Suprapubic skin (tissue), 4 donors: ENCODE measurements around the gene SYNE2. TPM values are rescaled to one million over a fixed set of nuclear protein-coding genes. Genes with fewer than 3 reads are reported as not detected.
A peak's percentile ranks its signal among the peaks of the same experiment; 100 is the strongest.
"Not testable (repeated sequence)": the region's sequence is repeated elsewhere in the genome, so short reads cannot be mapped to it uniquely, and the experiment has no call there.

Source experiments
- DNase-seq, 2 donors: peaks; one replicate each; pipeline ENCODE4 v3.0.0-alpha.2; 2019; ENCODE audit warnings: low spot score in 2 of 2
- H3K27ac ChIP-seq: fragments of 200-600 bp; sonication (generic); one replicate; pipeline ENCODE4 v1.5.1; 2019
- H3K27me3 ChIP-seq: fragments of 200-600 bp; sonication (generic); one replicate; pipeline ENCODE4 v1.5.1; 2019
- H3K36me3 ChIP-seq: fragments of 200-600 bp; sonication (generic); one replicate; pipeline ENCODE4 v1.5.1; 2019
- H3K4me1 ChIP-seq: fragments of 200-600 bp; sonication (generic); one replicate; pipeline ENCODE4 v1.5.1; 2019
- H3K4me3 ChIP-seq: fragments of 200-600 bp; sonication (generic); one replicate; pipeline ENCODE4 v1.5.1; 2019; ENCODE audit warnings: mild to moderate bottlenecking
- H3K9me3 ChIP-seq: fragments of 200-600 bp; sonication (generic); one replicate; pipeline ENCODE4 v1.5.1; 2019
- EP300 ChIP-seq: sonication (generic); formaldehyde crosslinking; IDR thresholded peaks from one replicate; pipeline ENCODE4 v1.6.1; 2017; ENCODE audit warnings: antibody characterized with exemption
- POLR2A ChIP-seq, 2 donors: fragments of 450-650 bp; IDR thresholded peaks; one replicate each; pipeline ENCODE4 v1.6.1; 2017; ENCODE audit warnings: antibody characterized with exemption in 2 of 2, mild to moderate bottlenecking in 2 of 2, moderate library complexity in 2 of 2
- POLR2AphosphoS5 ChIP-seq, 3 donors: sonication (generic); formaldehyde crosslinking; IDR thresholded peaks; one replicate each; pipeline ENCODE4 v1.6.1; 2017; ENCODE audit warnings: antibody characterized with exemption in 3 of 3
- WGBS: methylation state at CpG from one replicate; pipeline ENCODE4 v1.1.5; 2018; 5-methylcytosine and 5-hydroxymethylcytosine counted together
- total RNA-seq, 4 donors: library from RNA; depleted of rRNA; stranded (reverse); fragments of >200 nt; gene quantifications; one replicate each; pipeline ENCODE4 v1.1.0, GENCODE V29; 2016
- TF ChIP-seq, protein P1 (sequence below), 2 donors: fragments of 200-600 bp in 1 of 2; fragments of 450-650 bp in 1 of 2; sonication (generic) in 1 of 2; IDR thresholded peaks; one replicate each; pipeline ENCODE4 v1.5.1; 2016 to 2019; ENCODE audit warnings: antibody characterized with exemption in 2 of 2, mild to moderate bottlenecking in 1 of 2, moderate library complexity in 1 of 2

The SYNE2 gene
- total RNA-seq, 4 donors from 2014 or later = 234 to 658 (median 244) TPM

DNA sequence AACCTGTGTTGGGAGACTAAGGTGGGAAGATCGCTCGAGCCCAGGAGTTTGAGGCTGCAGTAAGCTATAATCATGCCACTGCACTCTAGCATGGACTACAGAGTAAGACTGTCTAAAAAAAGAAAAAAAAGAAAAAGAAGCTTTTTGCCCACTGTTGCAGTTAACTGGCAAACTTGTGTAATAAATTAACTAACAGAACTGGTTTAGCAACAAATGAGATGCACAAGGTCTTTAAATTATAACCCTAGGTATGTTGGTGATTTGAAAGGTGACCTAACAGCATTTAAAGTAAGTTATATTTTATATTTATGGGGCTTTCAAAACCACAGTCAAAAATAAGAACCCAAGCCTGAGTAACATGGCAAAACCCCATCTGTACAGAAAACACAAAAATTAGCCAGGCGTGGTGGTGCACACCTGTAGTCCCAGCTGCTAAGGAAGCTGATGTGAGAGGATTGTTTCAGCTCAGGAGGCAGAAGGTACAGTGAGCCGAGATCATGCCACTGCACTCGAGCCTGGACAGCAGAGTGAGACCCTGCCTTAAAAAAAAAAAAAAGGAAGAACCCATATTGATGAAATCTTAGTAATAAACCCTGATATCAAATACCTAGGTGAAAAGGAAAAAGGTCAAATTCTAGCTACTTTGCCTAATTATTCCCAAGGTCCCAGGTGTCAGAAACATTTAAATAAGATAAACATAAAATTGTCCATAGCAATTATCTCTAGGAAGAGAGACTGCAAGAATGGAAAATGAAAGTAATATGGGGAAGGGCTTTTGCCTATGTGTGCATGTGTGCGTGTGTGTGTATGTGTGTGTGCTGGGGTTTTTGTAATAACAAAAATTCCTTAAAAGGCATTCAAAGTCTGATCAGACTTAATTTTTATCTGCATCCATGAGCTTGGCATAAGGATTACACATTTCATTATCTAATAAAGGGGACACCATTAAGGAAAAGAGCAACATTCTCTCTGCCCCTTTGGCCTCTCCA is 15.4 kb downstream of the SYNE2 start:
- Histone ChIP-seq H3K4me1 (peaks cover 64% of the 10 kb centered on the region), H3K36me3 (no peaks in the 10 kb centered on the region), H3K27me3 (no peaks in the 10 kb centered on the region), H3K9me3 (no peaks in the 10 kb centered on the region), H3K4me3 (no peak overlapping the region), H3K27ac (peak overlapping the region; percentile 51)
- TF ChIP-seq POLR2AphosphoS5 (IDR thresholded peaks at IDR 0.05) = no peak
- no peak for TF ChIP-seq POLR2A (IDR thresholded peaks at IDR 0.05)
- TF ChIP-seq, protein P1, sequence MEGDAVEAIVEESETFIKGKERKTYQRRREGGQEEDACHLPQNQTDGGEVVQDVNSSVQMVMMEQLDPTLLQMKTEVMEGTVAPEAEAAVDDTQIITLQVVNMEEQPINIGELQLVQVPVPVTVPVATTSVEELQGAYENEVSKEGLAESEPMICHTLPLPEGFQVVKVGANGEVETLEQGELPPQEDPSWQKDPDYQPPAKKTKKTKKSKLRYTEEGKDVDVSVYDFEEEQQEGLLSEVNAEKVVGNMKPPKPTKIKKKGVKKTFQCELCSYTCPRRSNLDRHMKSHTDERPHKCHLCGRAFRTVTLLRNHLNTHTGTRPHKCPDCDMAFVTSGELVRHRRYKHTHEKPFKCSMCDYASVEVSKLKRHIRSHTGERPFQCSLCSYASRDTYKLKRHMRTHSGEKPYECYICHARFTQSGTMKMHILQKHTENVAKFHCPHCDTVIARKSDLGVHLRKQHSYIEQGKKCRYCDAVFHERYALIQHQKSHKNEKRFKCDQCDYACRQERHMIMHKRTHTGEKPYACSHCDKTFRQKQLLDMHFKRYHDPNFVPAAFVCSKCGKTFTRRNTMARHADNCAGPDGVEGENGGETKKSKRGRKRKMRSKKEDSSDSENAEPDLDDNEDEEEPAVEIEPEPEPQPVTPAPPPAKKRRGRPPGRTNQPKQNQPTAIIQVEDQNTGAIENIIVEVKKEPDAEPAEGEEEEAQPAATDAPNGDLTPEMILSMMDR (IDR thresholded peaks at IDR 0.05) = no peak
- no peak for TF ChIP-seq EP300
- DNase-seq = no peak
- 62% methylated on average over 6 of the region's 6 CpGs for WGBS

GRCh38 chr14:63869940-63870752 is 17.3 kb downstream of the SYNE2 start:
- not testable (repeated sequence) for DNase-seq, H3K36me3 ChIP-seq, H3K9me3 ChIP-seq, H3K27me3 ChIP-seq, H3K4me3 ChIP-seq
- peaks cover 69% of the 10 kb centered on the region for H3K4me1 ChIP-seq
- WGBS = 73% methylated on average over 1 of the region's 2 CpGs
- peak overlapping the region; percentile 48 for H3K27ac ChIP-seq

DNA sequence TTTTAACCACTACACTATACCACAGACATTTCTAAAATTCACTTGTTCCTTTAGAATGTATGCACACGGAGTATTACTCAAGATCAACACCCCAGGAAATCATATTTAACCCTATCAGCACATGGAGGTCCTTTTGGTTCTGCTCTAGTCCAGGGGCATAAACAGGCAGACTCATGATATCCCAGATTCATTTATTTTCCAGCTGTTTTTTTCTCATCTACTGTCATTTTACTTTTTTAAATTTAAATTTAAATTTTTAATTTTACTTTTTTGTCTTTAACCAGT is 17.9 kb downstream of the SYNE2 start:
- H3K4me1 ChIP-seq = peaks cover 69% of the 10 kb centered on the region
- WGBS = 0% methylated on average over 1 of the region's 1 CpG
- H3K27ac ChIP-seq = not testable (repeated sequence)

GRCh38 chr14:63874223-63874622 is 21.4 kb downstream of the SYNE2 start:
- Histone ChIP-seq H3K9me3 (no peaks in the 10 kb centered on the region), H3K27ac (peak overlapping the region; percentile 89), H3K4me1 (peaks cover 66% of the 10 kb centered on the region), H3K36me3 (no peaks in the 10 kb centered on the region), H3K4me3 (no peak overlapping the region), H3K27me3 (no peaks in the 10 kb centered on the region)
- DNase-seq = no peak
- WGBS = 39% methylated on average over 3 of the region's 3 CpGs
- TF ChIP-seq POLR2A (IDR thresholded peaks at IDR 0.05) (no peak), POLR2AphosphoS5 (IDR thresholded peaks at IDR 0.05) (no peak), EP300 (no peak)
- TF ChIP-seq, protein P1 (IDR thresholded peaks at IDR 0.05) = no peak

More for the DNA sequence above, 17.9 kb downstream of the SYNE2 start:
- not testable (repeated sequence) for DNase-seq, H3K27me3 ChIP-seq, H3K4me3 ChIP-seq, H3K36me3 ChIP-seq, H3K9me3 ChIP-seq

- Histone ChIP-seq H3K36me3 (no peaks in the 10 kb centered on the region), H3K27ac (peak overlapping the region; percentile 89), H3K4me3 (no peak overlapping the region), H3K9me3 (no peaks in the 10 kb centered on the region), H3K27me3 (no peaks in the 10 kb centered on the region), H3K4me1 (peaks cover 57% of the 10 kb centered on the region)
- TF ChIP-seq, protein P1 (IDR thresholded peaks at IDR 0.05) = no peak
- TF ChIP-seq POLR2AphosphoS5 (IDR thresholded peaks at IDR 0.05) = no peak
- no peak for TF ChIP-seq EP300
- no peak for TF ChIP-seq POLR2A (IDR thresholded peaks at IDR 0.05)
- no peak for DNase-seq
- 32% methylated on average over 2 of the region's 2 CpGs for WGBS
These were observed 22.5 kb downstream of the SYNE2 start for GRCh38 chr14:63875311-63875710.

DNA sequence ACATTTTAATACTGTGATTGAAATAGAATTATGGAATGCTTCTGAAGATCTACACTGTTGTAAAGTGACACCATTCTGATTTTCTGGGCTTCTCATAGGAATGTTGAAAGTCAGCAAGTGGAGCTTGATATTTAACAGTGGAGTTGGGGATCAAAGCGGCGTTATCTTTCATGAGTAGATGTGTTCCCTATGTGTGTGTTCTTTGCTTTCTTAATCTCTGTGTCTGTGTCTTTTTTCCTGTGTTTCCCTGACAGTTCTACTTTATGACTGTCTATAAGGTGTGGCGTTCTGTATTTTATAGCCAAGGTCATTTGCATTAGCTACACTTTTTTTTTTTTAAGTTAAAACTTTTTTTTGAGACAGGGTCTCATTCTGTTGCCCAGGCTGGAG is 24.7 kb downstream of the SYNE2 start:
- no peak for DNase-seq
- H3K36me3 ChIP-seq = no peaks in the 10 kb centered on the region
- 69% methylated on average over 3 of the region's 3 CpGs for WGBS
- H3K9me3 ChIP-seq = no peaks in the 10 kb centered on the region
- TF ChIP-seq POLR2A (IDR thresholded peaks at IDR 0.05) (no peak), EP300 (no peak), POLR2AphosphoS5 (IDR thresholded peaks at IDR 0.05) (no peak)
- TF ChIP-seq, protein P1 (IDR thresholded peaks at IDR 0.05) = no peak
- no peak overlapping the region for H3K4me3 ChIP-seq
- H3K27me3 ChIP-seq = no peaks in the 10 kb centered on the region
- H3K4me1 ChIP-seq = peaks cover 51% of the 10 kb centered on the region
- H3K27ac ChIP-seq = peak overlapping the region; percentile 60
